ENCODE data around the gene CLCA2.

GRCh38 chr1:86416343-86416742, 7.6 kb upstream of the CLCA2 start:
- TF ChIP-seq CTCF (IDR thresholded peaks at IDR 0.05; ENCODE audit: poor library complexity, severe bottlenecking) (no peak), SMC3 (conservative IDR thresholded peaks at IDR 0.05; ENCODE audit: poor library complexity) (no peak), EP300 (conservative IDR thresholded peaks at IDR 0.05; ENCODE audit: poor library complexity, severe bottlenecking) (no peak), MXI1 (conservative IDR thresholded peaks at IDR 0.05; ENCODE audit: poor library complexity, severe bottlenecking) (no peak), TAF1 (IDR thresholded peaks at IDR 0.05; ENCODE audit: low read depth) (no peak)

Data from neural cell (in vitro differentiated cells).